Measurements from ENCODE around the gene USH2A.

GRCh38 chr1:216420263-216420662, 3.0 kb downstream of the USH2A start:
- no peak for TF ChIP-seq TARDBP (IDR thresholded peaks at IDR 0.05)
- no peak for TF ChIP-seq BHLHE40 (IDR thresholded peaks at IDR 0.05; ENCODE audit: borderline replicate concordance)
- TF ChIP-seq SP1 (IDR thresholded peaks at IDR 0.05) = no peak
- TF ChIP-seq FOXA1 (IDR thresholded peaks at IDR 0.05) = no peak
- TF ChIP-seq NFRKB (IDR thresholded peaks at IDR 0.05) = no peak
- TF ChIP-seq SUZ12 (IDR thresholded peaks at IDR 0.05) = no peak
- TF ChIP-seq FOXK2 (IDR thresholded peaks at IDR 0.05) = no peak
- TF ChIP-seq LEF1 (IDR thresholded peaks at IDR 0.05; ENCODE audit: borderline replicate concordance) = no peak

Data from HEK293T (cell line).